Body of pancreas (tissue), 4 donors: ENCODE measurements around the gene ZNF92.
"Not testable (repeated sequence)": the region's sequence is repeated elsewhere in the genome, so short reads cannot be mapped to it uniquely, and the experiment has no call there.

Experiments
- POLR2A ChIP-seq, 3 donors: fragments of 450-650 bp; IDR thresholded peaks; one replicate each; pipeline ENCODE4 v1.6.1; 2016; ENCODE audit warnings: antibody characterized with exemption in 3 of 3, mild to moderate bottlenecking in 2 of 3
- TF ChIP-seq, protein P1 (sequence below), 7 experiments: fragments of 450-650 bp in 4 of 7; fragments of 200-600 bp in 3 of 7; sonication (generic) in 3 of 7; IDR thresholded peaks; one replicate each; pipeline ENCODE4 v1.5.1; 2016 to 2019; ENCODE audit warnings: antibody characterized with exemption in 7 of 7

DNA sequence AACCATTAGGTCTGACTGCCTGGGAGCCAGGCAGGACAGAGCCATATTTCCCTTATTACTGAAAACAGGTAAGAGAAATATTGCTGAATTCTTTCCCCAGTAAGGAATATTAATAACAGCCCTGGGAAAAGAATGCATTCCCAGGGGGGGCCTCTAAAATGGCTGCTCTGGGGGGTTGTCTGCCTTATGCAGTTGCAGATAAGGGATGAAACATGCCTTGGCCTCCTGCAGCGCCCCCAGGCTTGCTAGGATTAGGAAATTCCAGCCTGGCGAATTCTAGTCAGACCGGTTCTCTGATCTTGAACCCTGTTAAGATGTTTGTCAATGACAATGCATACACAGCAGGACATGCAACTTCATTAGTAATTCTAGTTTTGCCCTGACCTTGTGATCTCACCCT, 49.6 kb downstream of the ZNF92 start:
- TF ChIP-seq, protein P1, sequence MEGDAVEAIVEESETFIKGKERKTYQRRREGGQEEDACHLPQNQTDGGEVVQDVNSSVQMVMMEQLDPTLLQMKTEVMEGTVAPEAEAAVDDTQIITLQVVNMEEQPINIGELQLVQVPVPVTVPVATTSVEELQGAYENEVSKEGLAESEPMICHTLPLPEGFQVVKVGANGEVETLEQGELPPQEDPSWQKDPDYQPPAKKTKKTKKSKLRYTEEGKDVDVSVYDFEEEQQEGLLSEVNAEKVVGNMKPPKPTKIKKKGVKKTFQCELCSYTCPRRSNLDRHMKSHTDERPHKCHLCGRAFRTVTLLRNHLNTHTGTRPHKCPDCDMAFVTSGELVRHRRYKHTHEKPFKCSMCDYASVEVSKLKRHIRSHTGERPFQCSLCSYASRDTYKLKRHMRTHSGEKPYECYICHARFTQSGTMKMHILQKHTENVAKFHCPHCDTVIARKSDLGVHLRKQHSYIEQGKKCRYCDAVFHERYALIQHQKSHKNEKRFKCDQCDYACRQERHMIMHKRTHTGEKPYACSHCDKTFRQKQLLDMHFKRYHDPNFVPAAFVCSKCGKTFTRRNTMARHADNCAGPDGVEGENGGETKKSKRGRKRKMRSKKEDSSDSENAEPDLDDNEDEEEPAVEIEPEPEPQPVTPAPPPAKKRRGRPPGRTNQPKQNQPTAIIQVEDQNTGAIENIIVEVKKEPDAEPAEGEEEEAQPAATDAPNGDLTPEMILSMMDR (IDR thresholded peaks at IDR 0.05), result not testable (repeated sequence)
- TF ChIP-seq POLR2A (IDR thresholded peaks at IDR 0.05), result not testable (repeated sequence)
